Measurements from ENCODE around the gene SLC39A11.
"Not testable (repeated sequence)": the region's sequence is repeated elsewhere in the genome, so short reads cannot be mapped to it uniquely, and the experiment has no call there.

SLC39A11 gene

GRCh38 chr17:72858826-72859495 lies 233.5 kb downstream of the SLC39A11 start:
- no peak for DNase-seq

DNA sequence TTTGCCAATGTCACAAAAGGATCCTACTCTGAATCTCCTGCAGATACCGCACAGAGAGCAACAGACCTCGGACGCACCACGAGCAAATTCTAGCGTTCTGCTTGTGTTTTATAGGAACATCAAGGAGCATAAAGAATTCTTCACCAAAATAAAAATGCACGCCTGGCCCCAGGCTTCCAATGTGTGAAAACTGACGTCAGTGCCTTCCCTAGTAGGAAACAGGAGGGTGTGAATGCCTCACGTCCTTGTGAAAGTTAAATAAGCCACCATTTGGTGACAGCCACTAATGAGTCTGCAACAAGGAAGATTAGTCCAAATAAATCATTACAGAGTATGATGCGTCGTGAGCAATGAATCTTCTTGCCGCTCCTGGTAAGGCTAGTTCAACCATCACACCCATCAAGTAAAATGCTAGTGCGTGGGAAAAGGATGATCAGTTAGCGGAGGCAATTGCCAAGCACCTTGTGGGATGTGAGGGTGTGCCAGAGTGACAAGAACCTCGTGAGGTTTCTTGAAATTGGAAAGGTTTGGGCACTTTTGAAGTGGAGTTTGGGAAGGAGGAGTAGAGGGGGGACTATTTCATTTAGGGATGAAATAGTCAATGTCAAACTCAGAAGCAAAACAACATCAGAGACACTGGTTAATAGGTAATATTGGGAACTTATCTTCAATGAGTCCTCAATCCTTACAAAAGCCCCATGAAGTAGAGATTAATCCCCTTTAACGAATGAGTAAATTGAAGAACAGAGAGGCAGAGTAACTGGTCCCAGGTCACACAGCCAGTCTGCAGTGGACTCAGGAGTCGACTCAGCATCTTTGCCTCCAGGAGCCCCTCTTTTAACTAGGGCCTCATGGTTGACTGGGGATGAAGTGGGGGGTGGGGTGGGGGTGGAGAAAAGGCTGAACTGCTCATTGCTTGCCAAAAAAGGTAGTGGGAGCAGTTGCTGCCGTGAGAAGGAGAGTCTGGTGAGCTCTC lies 238.8 kb downstream of the SLC39A11 start:
- DNase-seq = no peak

GRCh38 chr17:72852277-72852938 lies 240.1 kb downstream of the SLC39A11 start:
- DNase-seq = no peak

- DNase-seq = no peak
These were observed 241.9 kb downstream of the SLC39A11 start for GRCh38 chr17:72850410-72851118.

DNA sequence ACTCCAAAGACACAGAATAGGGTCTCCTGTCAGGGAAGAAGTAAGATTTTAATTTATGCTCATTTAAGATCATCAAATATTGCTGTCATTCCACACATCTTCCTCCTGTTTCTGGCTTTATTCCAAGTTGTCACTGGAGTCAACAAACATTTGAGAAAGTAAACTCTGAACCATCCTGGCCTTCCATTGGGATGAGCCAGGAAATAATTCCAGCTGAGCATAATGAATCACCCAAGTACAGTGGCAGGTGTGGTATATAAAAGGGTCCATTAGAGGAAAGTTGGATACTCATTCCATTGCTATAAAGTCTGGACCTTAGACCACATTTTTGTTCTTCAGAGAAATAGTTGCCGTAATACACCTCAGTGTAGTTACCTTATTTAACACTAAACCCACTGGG lies 246.1 kb downstream of the SLC39A11 start:
- DNase-seq = no peak

- no peak for DNase-seq
These were observed 248.9 kb downstream of the SLC39A11 start for GRCh38 chr17:72843591-72843990.

DNA sequence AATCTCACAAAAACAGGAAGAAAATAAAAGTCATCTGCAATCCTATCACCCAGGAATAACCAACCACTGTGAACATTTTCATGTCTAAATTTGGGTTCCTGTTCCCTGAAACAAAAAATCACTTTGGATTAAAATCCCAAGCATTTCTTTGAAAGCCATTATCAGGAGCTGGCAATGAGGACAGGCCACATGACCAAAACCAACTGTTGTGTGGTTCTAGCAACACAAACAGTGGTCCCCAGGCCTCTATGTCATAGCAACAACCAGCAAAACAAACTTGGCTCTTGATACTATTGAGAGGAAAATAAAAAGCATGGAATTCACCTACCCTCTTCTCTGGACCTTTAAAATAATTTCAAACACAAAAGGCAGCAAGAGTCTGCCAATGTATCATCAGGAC lies 252.5 kb downstream of the SLC39A11 start:
- DNase-seq = no peak

GRCh38 chr17:72839131-72839725 lies 253.3 kb downstream of the SLC39A11 start:
- DNase-seq = no peak

DNA sequence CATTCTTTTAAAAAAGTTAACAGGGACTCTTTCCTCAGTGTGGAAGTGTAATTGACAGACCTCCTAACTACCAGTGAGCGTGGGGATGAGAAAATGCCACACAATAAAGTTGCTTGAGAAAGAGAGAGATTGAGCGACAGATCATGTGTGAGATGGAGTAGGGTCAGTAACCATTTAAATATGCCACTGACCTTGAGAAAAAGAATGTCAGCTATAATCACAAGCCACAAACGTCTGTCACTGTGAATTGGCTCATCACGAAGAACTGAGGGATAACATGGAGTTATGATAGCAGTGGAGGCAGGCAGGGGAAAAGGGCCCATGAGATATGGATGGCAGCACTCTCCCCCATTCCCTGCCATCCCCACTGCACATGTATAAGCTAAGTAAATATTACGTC lies 253.9 kb downstream of the SLC39A11 start:
- no peak for DNase-seq

DNA sequence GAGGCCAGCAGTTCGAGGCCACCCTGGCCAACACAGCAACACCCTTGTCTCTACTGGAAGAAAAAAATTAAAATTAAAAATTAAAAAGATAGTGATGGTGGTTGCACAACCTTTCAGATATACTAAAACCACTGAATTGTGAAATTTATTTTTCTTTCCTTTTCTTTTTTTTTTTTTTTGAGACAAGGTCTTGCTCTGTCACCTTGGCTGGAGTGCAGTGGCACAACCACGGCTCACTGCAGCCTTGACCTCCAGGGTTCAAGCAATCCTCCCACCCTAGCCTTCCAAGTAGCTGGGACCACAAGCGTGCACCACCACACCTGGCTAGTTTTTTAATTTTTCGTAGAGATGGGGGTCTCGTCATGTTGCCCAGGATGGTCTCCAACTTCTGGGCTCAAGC lies 254.4 kb downstream of the SLC39A11 start:
- DNase-seq = no peak

- DNase-seq = no peak
These were observed 255.2 kb downstream of the SLC39A11 start for GRCh38 chr17:72837335-72837734.

GRCh38 chr17:72833128-72833765 lies 259.2 kb downstream of the SLC39A11 start:
- DNase-seq = no peak

DNA sequence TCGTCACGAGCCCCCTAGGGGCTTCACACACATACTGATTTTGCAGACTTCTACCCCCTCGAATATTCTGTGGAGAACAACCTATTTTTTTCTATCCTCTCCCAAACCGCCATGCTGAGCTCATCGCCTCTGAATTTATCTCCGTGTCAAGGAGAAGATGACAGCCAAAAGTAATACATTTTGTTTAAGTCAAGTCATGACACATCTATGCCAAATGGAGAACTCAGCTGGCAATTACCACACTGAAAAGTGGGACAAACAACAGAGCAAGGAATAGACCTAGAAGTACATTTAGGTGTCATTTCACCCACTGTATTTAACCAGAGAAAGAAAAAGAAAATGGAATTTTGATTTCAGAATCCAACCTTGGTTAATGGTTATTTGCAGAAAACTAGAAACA lies 260.2 kb downstream of the SLC39A11 start:
- no peak for DNase-seq

DNA sequence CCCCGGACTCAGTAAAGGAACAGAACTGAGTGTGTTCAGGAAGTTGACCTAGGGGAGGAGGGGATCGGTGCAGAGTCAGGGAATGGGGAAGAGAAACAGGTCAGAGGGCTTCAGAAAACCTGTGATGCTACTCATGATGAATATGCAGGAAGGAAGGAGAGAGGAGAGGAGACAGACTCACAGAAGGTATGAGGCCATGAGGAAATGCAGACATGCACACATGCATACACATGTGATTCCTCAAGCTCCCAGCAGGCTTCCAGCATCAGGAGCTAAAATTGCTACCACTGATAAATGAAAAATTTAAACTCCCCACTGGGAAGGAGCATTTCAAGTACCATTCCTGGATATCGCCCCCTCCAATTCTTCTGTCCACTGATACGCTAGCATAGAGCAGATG lies 262.6 kb downstream of the SLC39A11 start:
- DNase-seq = no peak

DNA sequence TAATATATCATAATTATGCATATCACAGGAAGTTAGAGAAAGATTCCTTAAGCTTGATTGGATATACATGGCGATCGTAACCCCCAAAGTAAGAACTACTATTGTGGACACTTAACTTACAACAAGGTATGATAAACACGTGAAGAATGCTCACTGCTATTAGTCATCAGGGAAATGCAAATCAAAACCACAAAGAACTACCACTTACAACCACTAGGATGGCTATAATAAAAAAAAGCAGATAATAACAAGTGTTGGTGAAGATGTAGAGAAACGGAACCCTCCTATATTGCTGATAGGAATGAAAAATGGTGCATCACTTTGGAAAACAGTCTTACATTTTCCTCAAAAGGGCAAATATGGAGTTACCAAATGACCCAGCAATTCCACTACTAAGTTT lies 265.9 kb downstream of the SLC39A11 start:
- no peak for DNase-seq

GRCh38 chr17:72826059-72826458 lies 266.4 kb downstream of the SLC39A11 start:
- not testable (repeated sequence) for DNase-seq

DNA sequence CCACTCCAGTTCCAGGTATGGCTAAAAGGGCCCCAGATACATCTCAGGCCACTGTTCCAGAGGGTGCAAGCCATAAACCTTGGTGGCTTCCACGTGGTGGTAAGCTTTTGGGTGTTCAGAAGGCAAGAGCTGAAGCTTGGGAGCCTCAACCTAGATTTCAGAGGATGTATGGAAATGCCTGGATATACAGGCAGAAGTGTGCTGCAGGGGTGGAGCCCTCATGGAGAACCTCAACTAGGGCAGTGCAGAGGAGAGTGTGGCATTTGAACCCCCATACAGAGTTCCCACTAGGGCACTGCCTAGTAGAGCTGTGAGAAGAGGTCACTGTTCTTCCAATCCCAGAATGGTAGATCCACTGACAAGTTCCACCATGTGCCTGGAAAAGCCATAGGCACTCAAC lies 267.3 kb downstream of the SLC39A11 start:
- DNase-seq = no peak

- not testable (repeated sequence) for DNase-seq
These were observed 268.2 kb downstream of the SLC39A11 start for GRCh38 chr17:72824267-72824666.

- no peak for DNase-seq
These were observed 270.0 kb downstream of the SLC39A11 start for GRCh38 chr17:72822358-72823023.

- no peak for DNase-seq
These were observed 276.1 kb downstream of the SLC39A11 start for GRCh38 chr17:72816406-72816805.

DNA sequence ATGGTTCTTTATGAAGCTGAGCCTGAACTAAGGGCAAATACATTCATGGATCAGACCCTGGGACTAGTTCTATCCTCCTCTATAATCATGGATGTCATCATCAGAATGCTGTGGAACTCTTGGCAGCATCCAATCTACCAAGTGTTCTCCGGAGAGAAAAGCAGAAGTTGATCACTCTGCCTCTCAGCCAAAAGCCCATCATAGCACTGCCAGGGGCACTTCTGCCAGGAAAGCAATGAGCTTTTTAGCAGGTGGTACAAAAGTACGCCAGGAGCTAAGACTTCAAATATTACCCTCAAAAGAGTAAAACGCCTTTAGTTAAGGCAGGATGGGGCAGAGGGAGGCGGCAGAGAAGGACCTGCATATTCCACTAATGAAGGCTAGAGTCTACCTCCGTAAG lies 279.0 kb downstream of the SLC39A11 start:
- no peak for DNase-seq
